Measurements from ENCODE around the gene PCDH9. TPM values are rescaled to one million over a fixed set of nuclear protein-coding genes. Genes with fewer than 3 reads are reported as not detected.

The PCDH9 gene
- total RNA-seq, 1 experiment from 2014 or later, result 0.11 TPM

- no peaks in the 10 kb centered on the region for H3K9me3 Mint-ChIP-seq (ENCODE audit: unreplicated experiment)
- POLR2A ChIA-PET, result no interaction called here
- Histone ChIP-seq H3K4me1 (no peaks in the 10 kb centered on the region), H3K9me3 (no peaks in the 10 kb centered on the region), H3K4me3 (ENCODE audit: low read depth, low read length) (no peak overlapping the region), H3K36me3 (ENCODE audit: control insufficient read depth, insufficient read depth, low read length) (no peaks in the 10 kb centered on the region), H3K27me3 (replicated peaks; ENCODE audit: control insufficient read depth, insufficient read depth, low read length) (no peaks in the 10 kb centered on the region)
- TF ChIP-seq CTCF (IDR thresholded peaks at IDR 0.05; ENCODE audit: insufficient read depth in 1 of 2, low read depth in 1 of 2, low read length in 1 of 2, severe bottlenecking in 1 of 2, unreplicated experiment in 1 of 2), result no peak
- H3K4me1 Mint-ChIP-seq (ENCODE audit: low read depth, unreplicated experiment), result no peaks in the 10 kb centered on the region
- H3K4me3 Mint-ChIP-seq (ENCODE audit: unreplicated experiment), result no peak overlapping the region
- no TSS peak for BruUV-seq (replicated peaks)
- CTCF ChIA-PET, result no interaction called here
- no peaks in the 10 kb centered on the region for H3K36me3 Mint-ChIP-seq (ENCODE audit: insufficient read depth, unreplicated experiment)
- intact Hi-C loops (cut with micrococcal nuclease; ENCODE audit: unreplicated experiment), result no loop called here
- DNase-seq, result no peak
- no peak overlapping the region for H3K27ac Mint-ChIP-seq (ENCODE audit: unreplicated experiment)
- H3K27me3 Mint-ChIP-seq (ENCODE audit: insufficient read depth, unreplicated experiment), result no peaks in the 10 kb centered on the region
These were observed 45.9 kb downstream of the PCDH9 start for GRCh38 chr13:67184247-67184646.

- no peaks in the 10 kb centered on the region for H3K27me3 ChIP-seq (replicated peaks; ENCODE audit: control insufficient read depth, insufficient read depth, low read length)
- no peaks in the 10 kb centered on the region for H3K4me1 Mint-ChIP-seq (ENCODE audit: low read depth, unreplicated experiment)
These were observed 47.0 kb downstream of the PCDH9 start for GRCh38 chr13:67183151-67183550.

GRCh38 chr13:67175836-67176459 is 54.2 kb downstream of the PCDH9 start:
- no peak overlapping the region for H3K27ac Mint-ChIP-seq (ENCODE audit: unreplicated experiment)
- H3K4me1 Mint-ChIP-seq (ENCODE audit: low read depth, unreplicated experiment), result no peaks in the 10 kb centered on the region
- intact Hi-C loops (cut with micrococcal nuclease; ENCODE audit: unreplicated experiment), result no loop called here
- DNase-seq, result no peak
- H3K27me3 Mint-ChIP-seq (ENCODE audit: insufficient read depth, unreplicated experiment), result no peaks in the 10 kb centered on the region
- H3K9me3 ChIP-seq, result no peaks in the 10 kb centered on the region
- no peaks in the 10 kb centered on the region for H3K36me3 Mint-ChIP-seq (ENCODE audit: insufficient read depth, unreplicated experiment)
- H3K4me3 Mint-ChIP-seq (ENCODE audit: unreplicated experiment), result no peak overlapping the region
- CTCF ChIA-PET, result no interaction called here
- no peaks in the 10 kb centered on the region for H3K9me3 Mint-ChIP-seq (ENCODE audit: unreplicated experiment)
- no TSS peak for BruUV-seq (replicated peaks)
- POLR2A ChIA-PET, result no interaction called here
- peaks cover 4% of the 10 kb centered on the region; the same call in 1 of the 2 replicates for H3K4me1 ChIP-seq
- H3K27me3 ChIP-seq (replicated peaks; ENCODE audit: control insufficient read depth, insufficient read depth, low read length), result no peaks in the 10 kb centered on the region
- no peaks in the 10 kb centered on the region for H3K36me3 ChIP-seq (ENCODE audit: control insufficient read depth, insufficient read depth, low read length)
- no peak overlapping the region for H3K4me3 ChIP-seq (ENCODE audit: low read depth, low read length)
- no peak for TF ChIP-seq CTCF (IDR thresholded peaks at IDR 0.05; ENCODE audit: insufficient read depth in 1 of 2, low read depth in 1 of 2, low read length in 1 of 2, severe bottlenecking in 1 of 2, unreplicated experiment in 1 of 2)

More at GRCh38 chr13:67183151-67183550, 47.0 kb downstream of the PCDH9 start:
- H3K4me3 ChIP-seq (ENCODE audit: low read depth, low read length), result no peak overlapping the region
- Mint-ChIP-seq H3K4me3 (ENCODE audit: unreplicated experiment) (no peak overlapping the region), H3K27ac (ENCODE audit: unreplicated experiment) (no peak overlapping the region), H3K27me3 (ENCODE audit: insufficient read depth, unreplicated experiment) (no peaks in the 10 kb centered on the region), H3K36me3 (ENCODE audit: insufficient read depth, unreplicated experiment) (no peaks in the 10 kb centered on the region), H3K9me3 (ENCODE audit: unreplicated experiment) (no peaks in the 10 kb centered on the region)
- no TSS peak for BruUV-seq (replicated peaks)
- DNase-seq, result no peak
- intact Hi-C loops (cut with micrococcal nuclease; ENCODE audit: unreplicated experiment), result no loop called here
- TF ChIP-seq CTCF (IDR thresholded peaks at IDR 0.05; ENCODE audit: insufficient read depth in 1 of 2, low read depth in 1 of 2, low read length in 1 of 2, severe bottlenecking in 1 of 2, unreplicated experiment in 1 of 2), result no peak
- no peaks in the 10 kb centered on the region for H3K9me3 ChIP-seq
- ChIA-PET POLR2A (no interaction called here), CTCF (no interaction called here)
- H3K36me3 ChIP-seq (ENCODE audit: control insufficient read depth, insufficient read depth, low read length), result no peaks in the 10 kb centered on the region
- no peaks in the 10 kb centered on the region for H3K4me1 ChIP-seq

All from Caco-2 (cell line).